ENCODE data around the gene STBD1.
"Not testable (repeated sequence)": the region's sequence is repeated elsewhere in the genome, so short reads cannot be mapped to it uniquely, and the experiment has no call there.

STBD1 gene

GRCh38 chr4:76315267-76315918, 8.9 kb downstream of the STBD1 start:
- Histone ChIP-seq H3K4me1 (no peaks in the 10 kb centered on the region), H3K9me3 (no peaks in the 10 kb centered on the region; the same call in 1 of the 2 replicates), H3K27me3 (ENCODE audit: low read depth) (no peaks in the 10 kb centered on the region), H3K36me3 (replicated peaks) (no peaks in the 10 kb centered on the region), H3K4me3 (no peak overlapping the region)
- in situ Hi-C loops (cut with MboI; ENCODE audit: low sequenced_read_pairs) = no loop called here
- DNase-seq (ENCODE audit: low spot score in 2 of 2) = no peak

- no peak for DNase-seq (ENCODE audit: low spot score in 2 of 2)
- Histone ChIP-seq H3K27me3 (ENCODE audit: low read depth) (no peaks in the 10 kb centered on the region), H3K9me3 (peaks cover 2% of the 10 kb centered on the region; the same call in 1 of the 2 replicates), H3K36me3 (replicated peaks) (no peaks in the 10 kb centered on the region), H3K4me1 (no peaks in the 10 kb centered on the region), H3K4me3 (no peak overlapping the region)
- in situ Hi-C loops (cut with MboI; ENCODE audit: low sequenced_read_pairs) = no loop called here
These were observed 9.6 kb downstream of the STBD1 start for GRCh38 chr4:76316131-76316530.

GRCh38 chr4:76322236-76322635, 15.7 kb downstream of the STBD1 start:
- DNase-seq (ENCODE audit: low spot score in 2 of 2) = no peak
- no peak overlapping the region for H3K4me3 ChIP-seq
- in situ Hi-C loops (cut with MboI; ENCODE audit: low sequenced_read_pairs) = no loop called here
- H3K36me3 ChIP-seq (replicated peaks) = no peaks in the 10 kb centered on the region
- no peaks in the 10 kb centered on the region for H3K4me1 ChIP-seq
- H3K27me3 ChIP-seq (ENCODE audit: low read depth) = no peaks in the 10 kb centered on the region
- H3K9me3 ChIP-seq = peaks cover 10% of the 10 kb centered on the region

DNA sequence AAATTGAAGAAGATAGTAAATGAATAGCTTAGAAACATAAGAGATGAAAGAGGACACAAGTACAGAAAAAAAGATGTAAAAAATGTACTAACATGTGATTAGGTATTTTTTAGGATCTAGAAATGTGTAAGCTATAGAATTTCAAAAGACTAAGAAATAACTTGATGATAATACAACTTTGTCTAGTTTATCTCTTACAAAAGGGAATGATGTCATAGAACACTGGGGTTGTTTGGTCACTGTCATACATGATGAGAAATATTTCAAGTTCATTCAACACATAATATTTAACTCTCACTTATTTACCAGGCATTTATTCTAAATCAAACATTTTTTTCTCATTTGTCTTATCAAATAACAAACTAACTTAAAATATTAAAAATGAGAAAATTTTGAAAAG, 18.5 kb downstream of the STBD1 start:
- no peak for DNase-seq (ENCODE audit: low spot score in 2 of 2)
- Histone ChIP-seq H3K4me1 (no peaks in the 10 kb centered on the region), H3K27me3 (ENCODE audit: low read depth) (no peaks in the 10 kb centered on the region), H3K9me3 (peaks cover 10% of the 10 kb centered on the region), H3K4me3 (no peak overlapping the region), H3K36me3 (replicated peaks) (no peaks in the 10 kb centered on the region)
- in situ Hi-C loops (cut with MboI; ENCODE audit: low sequenced_read_pairs) = no loop called here

GRCh38 chr4:76326515-76326914, 20.0 kb downstream of the STBD1 start:
- Histone ChIP-seq H3K4me1 (0 out of 2 replicates have a peak, but pooled peaks cover 6% of the 10 kb centered on the region), H3K27me3 (ENCODE audit: low read depth) (no peaks in the 10 kb centered on the region), H3K36me3 (replicated peaks) (no peaks in the 10 kb centered on the region), H3K9me3 (peaks cover 8% of the 10 kb centered on the region; the same call in 1 of the 2 replicates), H3K4me3 (no peak overlapping the region)
- DNase-seq (ENCODE audit: low spot score in 2 of 2) = no peak
- in situ Hi-C loops (cut with MboI; ENCODE audit: low sequenced_read_pairs) = no loop called here

DNA sequence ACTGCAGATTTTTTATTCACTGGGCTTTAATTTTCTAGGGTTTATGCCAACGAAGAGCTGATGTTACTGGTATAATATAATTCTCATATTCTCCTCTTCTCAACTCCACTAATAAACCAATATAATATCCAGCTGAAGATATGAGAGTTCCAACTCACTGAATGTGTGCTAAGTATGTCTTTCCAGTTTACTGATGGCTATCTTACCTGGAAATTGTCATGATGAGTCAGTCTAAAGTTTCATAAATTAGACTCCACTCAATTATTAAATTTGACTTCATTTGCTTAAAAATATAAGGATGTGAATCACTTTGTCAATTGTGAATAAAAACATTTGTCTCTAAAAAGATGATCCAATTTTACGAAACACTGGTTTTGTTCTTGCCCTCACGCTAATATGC, 28.4 kb downstream of the STBD1 start:
- H3K9me3 ChIP-seq = no peaks in the 10 kb centered on the region
- no peak for DNase-seq (ENCODE audit: low spot score in 2 of 2)
- 0 out of 2 replicates have a peak, but pooled peaks cover 6% of the 10 kb centered on the region for H3K4me1 ChIP-seq
- H3K27me3 ChIP-seq (ENCODE audit: low read depth) = peaks cover 2% of the 10 kb centered on the region; the same call in 1 of the 2 replicates
- H3K36me3 ChIP-seq (replicated peaks) = no peaks in the 10 kb centered on the region
- no peak overlapping the region for H3K4me3 ChIP-seq
- in situ Hi-C loops (cut with MboI; ENCODE audit: low sequenced_read_pairs) = no loop called here

DNA sequence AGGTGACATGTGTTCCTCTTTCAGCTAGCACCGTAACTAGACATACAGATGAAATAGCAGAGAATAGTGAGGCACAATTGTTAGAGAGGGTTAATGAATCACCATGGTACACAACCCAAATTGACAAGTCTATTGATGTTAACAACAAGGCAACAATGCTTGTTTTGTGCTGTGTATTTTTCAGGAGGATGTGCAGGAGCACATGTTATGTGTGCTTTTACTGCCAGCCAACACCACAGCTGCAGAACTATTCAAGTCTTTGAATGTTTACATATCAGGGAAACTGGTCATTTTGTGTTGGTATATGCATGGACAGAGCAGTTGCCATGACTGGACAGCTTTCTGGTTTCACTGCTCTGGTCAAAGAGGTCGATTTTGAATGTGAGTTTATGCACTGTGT, 32.8 kb downstream of the STBD1 start:
- no peaks in the 10 kb centered on the region for H3K36me3 ChIP-seq (replicated peaks)
- no peak overlapping the region for H3K4me3 ChIP-seq
- H3K27me3 ChIP-seq (ENCODE audit: low read depth) = peaks cover 5% of the 10 kb centered on the region; the same call in 1 of the 2 replicates
- DNase-seq (ENCODE audit: low spot score in 2 of 2) = no peak
- H3K4me1 ChIP-seq = no peaks in the 10 kb centered on the region
- H3K9me3 ChIP-seq = no peaks in the 10 kb centered on the region
- in situ Hi-C loops (cut with MboI; ENCODE audit: low sequenced_read_pairs) = no loop called here

DNA sequence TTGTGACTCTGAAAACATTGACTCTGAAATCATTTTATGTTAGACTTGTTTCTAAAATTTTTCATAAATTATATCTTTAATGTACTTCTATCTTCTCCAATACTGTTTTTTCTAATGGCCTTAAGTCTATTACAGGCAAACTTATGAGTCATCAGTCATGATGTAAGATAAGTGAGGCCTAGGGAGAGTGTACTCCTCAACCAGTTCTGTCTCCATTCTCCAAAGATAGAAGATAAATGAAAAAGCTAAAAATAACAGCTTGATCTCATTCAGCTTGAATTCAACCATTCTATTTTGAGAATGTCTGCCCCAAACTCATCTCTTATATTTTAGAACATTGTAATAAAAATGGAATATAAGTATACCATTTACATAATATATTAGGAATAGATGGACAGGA, 34.5 kb downstream of the STBD1 start:
- Histone ChIP-seq H3K4me3 (no peak overlapping the region), H3K27me3 (ENCODE audit: low read depth) (peaks cover 3% of the 10 kb centered on the region; the same call in 1 of the 2 replicates), H3K9me3 (no peaks in the 10 kb centered on the region), H3K4me1 (no peaks in the 10 kb centered on the region), H3K36me3 (replicated peaks) (no peaks in the 10 kb centered on the region)
- no peak for DNase-seq (ENCODE audit: low spot score in 2 of 2)
- in situ Hi-C loops (cut with MboI; ENCODE audit: low sequenced_read_pairs) = no loop called here

- no peak for DNase-seq (ENCODE audit: low spot score in 2 of 2)
- in situ Hi-C loops (cut with MboI; ENCODE audit: low sequenced_read_pairs) = no loop called here
- Histone ChIP-seq H3K36me3 (replicated peaks) (no peaks in the 10 kb centered on the region), H3K27me3 (ENCODE audit: low read depth) (peaks cover 3% of the 10 kb centered on the region; the same call in 1 of the 2 replicates), H3K4me1 (no peaks in the 10 kb centered on the region), H3K4me3 (no peak overlapping the region), H3K9me3 (no peaks in the 10 kb centered on the region)
These were observed 35.7 kb downstream of the STBD1 start for GRCh38 chr4:76342191-76342590.

DNA sequence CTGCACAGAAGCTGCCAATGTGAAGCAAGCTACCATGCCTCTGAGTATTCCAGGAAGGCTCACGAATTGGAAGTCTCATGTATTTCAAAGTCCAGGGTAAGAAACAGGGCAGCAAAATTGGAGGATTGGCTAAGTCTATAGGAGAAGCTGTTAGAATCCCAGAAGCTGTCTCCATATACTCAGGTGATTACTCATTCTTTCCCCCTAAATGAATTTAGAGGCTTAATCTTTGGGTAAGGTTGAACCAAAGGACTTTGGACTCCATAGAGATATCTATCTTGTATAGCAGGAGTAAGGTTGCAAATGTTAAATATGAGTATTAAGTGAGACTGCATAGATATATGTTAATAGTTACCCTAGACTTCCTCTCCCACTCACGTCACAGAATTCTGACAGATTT, 36.3 kb downstream of the STBD1 start:
- in situ Hi-C loops (cut with MboI; ENCODE audit: low sequenced_read_pairs) = no loop called here
- DNase-seq (ENCODE audit: low spot score in 2 of 2) = no peak
- Histone ChIP-seq H3K9me3 (no peaks in the 10 kb centered on the region), H3K27me3 (ENCODE audit: low read depth) (peaks cover 3% of the 10 kb centered on the region; the same call in 1 of the 2 replicates), H3K4me1 (no peaks in the 10 kb centered on the region), H3K4me3 (no peak overlapping the region), H3K36me3 (replicated peaks) (no peaks in the 10 kb centered on the region)

GRCh38 chr4:76354517-76355473, 48.3 kb downstream of the STBD1 start:
- in situ Hi-C loops (cut with MboI; ENCODE audit: low sequenced_read_pairs) = no loop called here
- no peaks in the 10 kb centered on the region for H3K27me3 ChIP-seq (ENCODE audit: low read depth)
- no peak for DNase-seq (ENCODE audit: low spot score in 2 of 2)

GRCh38 chr4:76357981-76358380, 51.4 kb downstream of the STBD1 start:
- in situ Hi-C loops (cut with MboI; ENCODE audit: low sequenced_read_pairs) = no loop called here
- no peak for DNase-seq (ENCODE audit: low spot score in 2 of 2)
- no peak overlapping the region for H3K4me3 ChIP-seq
- peaks cover 8% of the 10 kb centered on the region; the same call in 1 of the 2 replicates for H3K9me3 ChIP-seq
- H3K27me3 ChIP-seq (ENCODE audit: low read depth) = no peaks in the 10 kb centered on the region
- no peaks in the 10 kb centered on the region for H3K36me3 ChIP-seq (replicated peaks)
- H3K4me1 ChIP-seq = no peaks in the 10 kb centered on the region

More at GRCh38 chr4:76354517-76355473, 48.3 kb downstream of the STBD1 start:
- Histone ChIP-seq H3K9me3 (peaks cover under 1% of the 10 kb centered on the region; the same call in 1 of the 2 replicates), H3K4me3 (no peak overlapping the region), H3K36me3 (replicated peaks) (no peaks in the 10 kb centered on the region), H3K4me1 (no peaks in the 10 kb centered on the region)

GRCh38 chr4:76359881-76360466, 53.4 kb downstream of the STBD1 start:
- DNase-seq (ENCODE audit: low spot score in 2 of 2); H3K27me3 ChIP-seq (ENCODE audit: low read depth); in situ Hi-C loops (cut with MboI; ENCODE audit: low sequenced_read_pairs); H3K9me3 ChIP-seq; H3K4me1 ChIP-seq; H3K4me3 ChIP-seq; H3K36me3 ChIP-seq (replicated peaks): not testable (repeated sequence)
